ENCODE measurements around the gene LRRC49.
"Not testable (repeated sequence)": the region's sequence is repeated elsewhere in the genome, so short reads cannot be mapped to it uniquely, and the experiment has no call there.

LRRC49 gene

DNA sequence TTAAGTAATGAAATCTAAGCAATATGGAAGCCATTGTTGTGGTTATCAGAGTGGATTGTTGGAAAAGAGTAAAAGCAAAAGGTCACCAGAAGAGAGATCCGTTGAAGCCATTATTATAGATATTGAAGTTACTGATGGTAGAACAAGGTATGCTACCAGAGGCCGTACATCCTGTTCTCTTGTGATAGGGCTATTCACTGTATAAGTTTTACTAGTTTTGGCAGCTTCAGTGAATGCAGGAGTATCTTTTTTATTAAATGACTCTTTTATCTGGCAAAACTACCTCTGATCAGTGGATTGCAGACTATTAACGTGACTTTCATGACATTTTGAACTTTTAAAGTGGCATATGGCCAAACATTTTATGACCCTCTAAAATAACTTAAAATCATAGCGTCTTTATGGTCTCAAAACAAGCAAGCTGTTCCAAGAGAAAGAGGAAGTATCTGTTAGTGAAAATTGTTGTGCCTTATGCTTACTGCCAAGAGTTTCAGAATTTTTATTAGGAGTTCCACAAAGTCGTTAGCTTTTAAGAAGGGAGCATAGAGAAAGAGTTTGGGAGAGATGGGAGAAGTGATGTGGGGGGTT, 102.9 kb downstream of the LRRC49 start:
- no peak for DNase-seq (ENCODE audit: low spot score)

DNA sequence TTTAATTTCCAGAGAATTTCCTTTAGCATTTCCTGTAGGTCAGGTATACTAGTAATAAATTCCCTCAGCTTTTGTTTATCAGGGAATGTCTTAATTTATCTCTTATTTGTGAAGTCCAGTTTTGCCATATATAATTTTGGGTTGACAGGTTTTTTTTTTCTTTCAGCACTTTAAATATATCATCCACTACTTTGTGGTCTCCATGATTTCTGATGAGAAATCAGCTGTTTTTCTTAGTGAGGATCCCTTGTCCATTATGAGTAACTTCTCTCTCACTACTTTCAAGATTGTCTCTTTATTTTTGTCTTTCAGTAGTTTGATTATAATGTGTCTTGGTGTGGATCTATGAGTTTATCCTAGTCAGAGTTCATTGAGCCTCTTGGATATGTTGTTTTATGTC, 105.7 kb downstream of the LRRC49 start:
- DNase-seq (ENCODE audit: low spot score) = no peak

DNA sequence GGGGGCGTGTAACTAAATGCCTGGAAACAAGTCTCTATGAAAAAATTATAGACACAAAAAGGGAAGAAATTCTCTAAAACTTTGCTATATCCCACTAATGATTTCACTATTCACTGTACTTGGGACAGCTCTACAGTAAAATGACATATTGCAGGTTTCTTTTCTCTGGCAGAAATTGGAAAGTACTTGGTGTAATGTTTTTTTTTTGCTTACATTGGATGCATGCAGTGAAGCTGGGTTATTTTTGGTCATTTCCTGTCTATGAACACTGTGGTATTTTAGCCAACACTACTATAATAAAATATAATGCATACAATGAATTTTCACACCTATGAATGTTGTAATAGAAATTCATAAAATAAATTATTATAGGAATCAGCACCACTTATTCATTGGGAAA, 109.7 kb downstream of the LRRC49 start:
- DNase-seq (ENCODE audit: low spot score) = no peak

DNA sequence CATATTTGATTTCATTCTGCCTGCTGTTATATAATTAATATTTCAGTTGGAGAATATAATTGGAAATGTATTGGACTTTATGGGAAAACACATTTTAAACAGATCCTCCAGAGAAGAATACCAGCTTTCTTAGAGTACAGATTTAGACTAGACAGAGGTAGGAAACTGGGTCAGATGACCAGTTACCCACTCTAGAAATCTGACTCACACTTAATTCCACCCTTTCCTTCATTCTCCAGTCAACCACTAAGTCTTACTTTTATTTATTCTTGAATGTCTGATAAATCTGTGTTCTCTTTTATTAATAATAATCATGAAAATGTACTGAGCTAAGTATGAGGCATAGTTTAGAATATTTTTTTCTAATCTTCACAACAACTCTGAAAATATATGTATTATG, 110.7 kb downstream of the LRRC49 start:
- DNase-seq (ENCODE audit: low spot score) = no peak

DNA sequence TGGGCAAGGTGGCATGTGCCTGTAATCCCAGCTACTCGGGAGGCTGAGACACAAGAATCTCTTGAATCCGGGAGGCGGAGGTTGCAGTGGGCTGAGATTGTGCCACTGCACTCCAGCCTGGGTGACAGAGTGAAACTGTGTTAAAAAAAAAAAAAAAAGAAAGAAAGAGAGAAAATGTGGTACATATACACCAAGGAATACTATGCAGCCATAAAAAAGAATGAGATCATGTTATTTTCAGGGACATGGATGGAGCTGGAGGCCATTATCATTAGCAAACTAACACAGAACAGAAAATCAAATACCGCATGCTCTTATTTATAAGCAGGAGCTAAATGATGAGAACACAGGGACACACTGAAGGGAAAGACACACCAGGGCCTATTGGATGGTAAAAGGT, 111.9 kb downstream of the LRRC49 start:
- DNase-seq (ENCODE audit: low spot score) = not testable (repeated sequence)

DNA sequence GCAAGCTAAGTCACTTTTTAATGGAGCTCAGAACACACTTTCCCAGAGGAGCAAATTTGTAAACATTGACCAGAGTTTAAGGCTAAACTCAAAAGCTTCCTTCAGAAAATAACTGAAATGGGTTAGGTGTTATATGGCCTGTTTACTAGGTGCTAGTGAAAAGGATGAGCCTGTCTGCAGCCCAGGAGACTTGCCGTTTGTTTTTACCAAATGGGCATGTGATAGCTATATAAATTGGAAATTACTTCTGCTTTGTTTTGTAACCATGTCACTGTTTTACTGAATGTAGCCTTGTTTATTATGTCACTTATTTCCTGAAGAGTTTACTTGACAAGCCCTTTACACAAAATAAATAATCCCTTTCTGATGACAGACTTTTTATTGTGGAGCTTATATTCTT, 113.3 kb downstream of the LRRC49 start:
- DNase-seq (ENCODE audit: low spot score) = no peak

DNA sequence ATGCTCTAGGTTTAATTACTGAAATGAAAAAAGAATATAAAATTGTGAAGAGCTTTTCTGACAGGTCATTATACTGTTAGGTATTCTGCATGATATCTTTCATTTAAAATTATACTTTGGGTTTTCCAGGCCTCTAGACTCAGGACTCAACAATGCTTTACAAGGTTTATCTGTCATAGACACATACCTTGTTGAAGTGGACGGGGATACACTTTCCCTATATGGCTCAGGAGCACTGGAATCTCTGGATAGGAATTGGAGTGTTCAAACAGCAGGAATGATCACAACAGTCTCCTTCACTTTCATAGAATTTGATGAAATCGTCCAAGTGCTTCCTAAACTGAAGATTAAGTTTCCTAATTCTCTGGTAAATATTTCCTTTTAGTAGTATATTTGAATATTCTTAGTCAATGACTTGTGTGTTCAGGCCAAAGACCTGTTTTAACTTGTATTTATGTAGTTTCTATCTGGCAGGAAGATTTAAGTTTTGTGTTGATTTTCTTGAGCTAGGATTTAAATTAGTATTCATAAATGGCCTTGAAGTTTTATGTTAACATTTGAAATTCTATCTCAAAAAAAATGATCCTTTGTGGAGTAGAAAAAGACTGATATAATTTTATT, 115.7 kb downstream of the LRRC49 start:
- DNase-seq (ENCODE audit: low spot score) = no peak

DNA sequence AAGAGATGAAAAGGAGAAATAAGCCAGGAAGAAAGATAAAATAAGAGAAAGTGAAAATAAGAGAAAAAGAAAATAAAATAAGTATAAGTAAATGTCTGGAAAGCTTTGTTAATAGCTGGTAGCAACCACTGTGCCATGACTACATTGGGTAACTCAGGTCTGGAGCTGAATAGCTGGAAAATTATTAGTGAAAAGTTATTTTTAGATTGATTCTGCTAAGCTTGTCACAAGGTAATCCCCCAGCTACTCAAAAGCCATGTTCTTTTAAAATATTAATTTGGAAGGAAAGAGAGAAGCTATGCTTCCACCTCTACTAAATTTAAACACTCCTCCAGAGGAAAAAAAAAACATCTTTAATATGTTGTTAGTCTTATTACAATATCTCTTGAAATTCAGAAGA, 117.8 kb downstream of the LRRC49 start:
- DNase-seq (ENCODE audit: low spot score) = no peak

DNA sequence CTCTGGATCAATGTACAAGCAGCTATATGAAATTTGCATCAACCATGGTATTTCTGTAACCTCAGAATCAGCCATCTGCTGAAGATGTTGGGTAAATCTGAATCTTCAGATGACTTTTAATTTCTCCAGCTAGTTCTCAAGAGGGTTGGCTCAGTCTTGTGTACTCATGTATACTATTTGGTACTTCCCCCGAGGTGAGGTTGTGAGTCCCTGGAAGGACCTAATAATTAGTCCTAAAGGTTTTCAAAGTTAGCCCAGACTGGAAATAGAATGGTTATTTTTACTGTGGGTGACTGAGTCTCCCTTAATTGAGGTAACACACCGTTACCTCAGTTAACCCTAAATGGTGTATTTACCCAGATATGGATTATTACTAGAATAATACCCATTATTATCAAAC, 118.4 kb downstream of the LRRC49 start:
- DNase-seq (ENCODE audit: low spot score) = no peak

DNA sequence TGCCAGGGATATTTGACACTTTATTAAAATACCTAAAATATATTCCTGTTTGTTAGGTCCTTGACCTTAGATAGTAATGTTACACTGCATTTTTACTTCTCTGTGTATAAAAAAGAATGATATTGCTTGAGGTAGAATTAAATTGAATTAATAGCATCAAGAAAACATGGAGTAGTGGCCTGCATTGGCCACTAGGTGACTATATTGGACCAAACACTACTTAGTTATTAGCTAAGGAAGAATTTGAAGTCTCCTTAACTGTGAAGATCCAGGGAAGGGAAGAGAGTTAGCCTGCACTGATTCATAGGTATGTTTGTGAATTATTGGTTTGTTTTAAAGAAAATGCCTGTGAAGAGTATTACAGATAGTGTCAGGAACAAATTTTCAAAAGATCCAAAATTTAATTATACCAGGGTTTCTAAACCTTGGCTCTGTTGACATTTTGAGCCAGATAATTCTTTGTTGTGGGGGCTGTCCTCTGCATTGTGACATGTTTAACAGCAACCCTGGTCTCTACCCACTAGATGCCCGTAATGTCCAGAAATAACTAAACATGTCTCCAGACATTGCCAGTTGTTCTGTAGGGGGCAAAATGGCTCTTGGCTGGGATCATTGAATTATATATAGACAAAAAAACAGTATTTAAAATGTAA, 119.0 kb downstream of the LRRC49 start:
- DNase-seq (ENCODE audit: low spot score) = no peak

DNA sequence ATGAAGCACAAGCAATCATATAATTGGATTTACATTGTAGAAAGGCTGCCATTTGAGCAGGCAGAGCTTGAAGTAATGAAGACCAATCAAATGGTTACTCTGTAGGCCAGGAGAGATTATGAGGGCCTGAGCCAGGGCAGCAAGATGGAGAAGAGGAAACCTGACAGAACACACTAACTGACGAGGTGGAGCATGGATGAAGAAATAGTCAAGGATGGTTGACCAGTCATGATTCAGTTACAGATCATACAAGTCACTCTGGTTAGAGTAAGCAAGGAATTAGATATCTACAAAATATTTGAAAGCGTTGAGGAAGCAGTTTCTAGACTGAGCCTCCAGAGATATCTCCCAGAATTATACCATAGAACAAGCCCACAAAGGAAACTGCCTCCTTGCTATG, 120.8 kb downstream of the LRRC49 start:
- no peak for DNase-seq (ENCODE audit: low spot score)

DNA sequence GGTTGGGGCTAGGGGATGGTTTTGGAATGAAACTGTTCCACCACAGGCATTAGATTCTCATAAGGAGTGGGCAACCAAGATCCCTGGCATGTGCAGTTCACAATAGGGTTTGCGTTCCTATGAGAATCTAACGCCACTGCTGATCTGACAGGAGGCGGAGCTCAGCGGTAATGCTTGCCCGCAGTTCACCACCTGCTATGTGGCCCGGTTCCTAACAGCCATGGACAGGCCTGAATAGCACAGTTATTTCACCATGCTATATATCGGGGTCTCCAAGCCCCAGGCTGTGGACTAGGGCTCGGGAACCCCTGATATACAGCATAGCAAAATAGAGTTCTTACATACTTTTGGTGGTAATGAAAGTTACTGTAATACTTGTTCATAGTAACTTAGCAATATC, 122.7 kb downstream of the LRRC49 start:
- DNase-seq (ENCODE audit: low spot score) = no peak

DNA sequence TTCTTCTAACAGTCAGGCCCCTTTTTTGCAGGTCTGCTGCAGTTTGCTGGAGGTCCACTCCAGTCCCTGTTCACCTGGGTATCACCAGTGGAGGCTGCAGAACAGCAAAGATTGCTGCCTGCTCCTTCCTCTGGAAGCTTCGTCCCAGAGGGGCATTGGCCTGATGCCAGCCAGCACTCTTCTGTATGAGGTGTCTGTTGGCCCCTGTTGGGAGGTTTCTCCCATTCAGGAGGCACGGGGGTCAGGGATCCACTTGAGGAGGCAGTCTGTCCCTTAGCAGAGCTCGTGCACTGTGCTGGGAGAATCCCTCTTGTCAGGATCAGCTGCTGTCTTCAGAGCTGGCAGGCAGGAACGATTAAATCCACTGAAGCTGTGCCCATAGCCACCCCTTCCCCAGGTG, 138.6 kb downstream of the LRRC49 start:
- not testable (repeated sequence) for DNase-seq (ENCODE audit: low spot score)

DNA sequence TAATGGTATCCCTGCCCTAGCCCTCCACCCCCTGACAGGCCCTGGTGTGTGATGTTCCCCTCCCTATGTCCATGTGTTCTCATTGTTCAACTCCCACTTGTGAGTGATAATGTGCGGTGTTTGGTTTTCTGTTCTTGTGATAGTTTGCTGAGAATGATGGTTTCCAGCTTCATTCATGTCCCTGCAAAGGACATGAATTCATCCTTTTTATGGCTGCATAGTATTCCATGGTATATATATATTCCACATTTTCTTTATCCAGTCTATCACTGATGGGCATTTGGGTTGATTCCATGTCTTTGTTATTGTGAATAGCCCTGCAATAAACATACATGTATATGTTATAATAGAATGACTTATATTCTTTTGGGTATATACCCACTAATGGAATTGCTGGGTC, 142.9 kb downstream of the LRRC49 start:
- not testable (repeated sequence) for DNase-seq (ENCODE audit: low spot score)

DNA sequence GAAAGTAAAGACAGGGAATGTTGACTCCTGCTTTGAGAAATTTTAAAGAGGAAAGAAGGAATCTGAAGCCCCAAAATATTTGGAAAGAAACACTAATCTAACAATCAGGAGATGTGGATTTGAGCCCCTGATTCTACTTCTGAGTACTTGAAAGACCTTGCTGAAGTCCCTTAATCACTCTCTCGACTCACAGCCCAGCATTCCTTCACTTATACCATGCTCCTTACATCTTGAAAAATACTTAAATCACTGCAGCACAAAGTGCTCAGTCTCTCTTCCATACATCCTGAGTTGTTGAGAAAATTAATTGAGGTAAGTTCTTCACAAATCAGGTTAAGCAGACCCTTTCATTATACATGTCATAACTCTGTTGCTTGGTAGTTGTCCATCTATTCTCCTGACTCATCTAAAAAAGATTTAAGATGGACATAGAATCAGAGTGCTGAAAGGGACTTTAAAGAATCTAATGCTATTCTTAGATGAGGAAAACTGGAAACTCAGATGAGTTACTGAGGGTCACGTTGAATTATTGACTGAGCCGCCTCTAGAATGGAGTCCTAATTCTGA, 149.8 kb downstream of the LRRC49 start:
- no peak for DNase-seq (ENCODE audit: low spot score)

DNA sequence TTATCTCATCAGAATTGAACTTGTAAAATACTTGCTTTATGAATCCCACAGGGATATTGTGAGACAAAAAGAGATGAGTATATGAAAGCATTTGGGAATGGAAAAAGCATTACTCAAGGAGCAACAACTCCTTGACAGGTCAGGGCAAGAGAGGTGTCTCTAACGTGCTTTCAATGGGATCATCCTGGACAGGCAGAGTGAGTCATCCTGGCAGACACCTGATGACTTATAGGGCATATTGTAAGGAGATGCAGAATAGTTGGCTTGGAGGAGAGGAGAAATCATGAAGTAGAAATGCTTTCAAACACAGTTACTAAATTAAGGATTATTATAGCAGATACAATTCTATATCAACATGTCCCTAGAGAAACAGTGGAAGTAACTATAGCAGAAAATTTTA, 150.7 kb downstream of the LRRC49 start:
- no peak for DNase-seq (ENCODE audit: low spot score)

DNA sequence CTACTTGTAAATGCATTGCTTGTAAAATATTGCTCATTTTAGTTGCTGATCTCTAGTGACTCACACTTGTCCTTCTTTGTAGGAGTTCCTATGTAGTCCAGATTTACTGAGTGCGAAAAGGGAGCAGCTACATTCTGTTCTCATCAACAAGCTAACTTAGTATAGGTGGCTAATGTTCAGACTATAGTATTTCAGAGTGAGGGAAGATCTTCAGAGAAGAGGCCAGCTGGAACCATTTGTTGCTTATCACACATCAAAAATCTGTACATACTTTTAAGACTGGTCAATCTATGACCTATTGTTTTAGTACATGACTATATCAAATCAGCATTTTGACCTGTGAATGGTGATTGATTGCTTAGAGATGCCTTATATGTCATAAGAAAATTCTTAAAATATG, 151.4 kb downstream of the LRRC49 start:
- DNase-seq (ENCODE audit: low spot score) = no peak

DNA sequence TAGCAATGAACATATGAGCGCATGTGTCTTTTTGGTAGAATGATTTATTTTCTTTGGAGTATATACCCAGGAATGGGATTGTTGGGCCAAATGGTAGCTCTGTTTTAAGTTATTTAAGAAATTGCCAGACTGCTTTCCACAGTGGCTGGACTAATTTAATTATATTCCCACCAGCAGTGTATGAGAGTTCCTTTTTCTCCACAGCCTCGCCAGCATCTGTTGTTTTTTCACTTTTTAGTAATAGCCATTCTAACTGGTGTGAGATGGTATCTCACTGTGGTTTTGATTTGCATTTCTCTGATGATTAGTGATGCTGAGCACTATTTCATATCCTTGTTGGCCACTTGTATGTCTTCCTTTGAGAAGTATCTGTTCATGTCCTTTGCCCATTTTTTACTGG, 153.5 kb downstream of the LRRC49 start:
- DNase-seq (ENCODE audit: low spot score) = not testable (repeated sequence)

DNA sequence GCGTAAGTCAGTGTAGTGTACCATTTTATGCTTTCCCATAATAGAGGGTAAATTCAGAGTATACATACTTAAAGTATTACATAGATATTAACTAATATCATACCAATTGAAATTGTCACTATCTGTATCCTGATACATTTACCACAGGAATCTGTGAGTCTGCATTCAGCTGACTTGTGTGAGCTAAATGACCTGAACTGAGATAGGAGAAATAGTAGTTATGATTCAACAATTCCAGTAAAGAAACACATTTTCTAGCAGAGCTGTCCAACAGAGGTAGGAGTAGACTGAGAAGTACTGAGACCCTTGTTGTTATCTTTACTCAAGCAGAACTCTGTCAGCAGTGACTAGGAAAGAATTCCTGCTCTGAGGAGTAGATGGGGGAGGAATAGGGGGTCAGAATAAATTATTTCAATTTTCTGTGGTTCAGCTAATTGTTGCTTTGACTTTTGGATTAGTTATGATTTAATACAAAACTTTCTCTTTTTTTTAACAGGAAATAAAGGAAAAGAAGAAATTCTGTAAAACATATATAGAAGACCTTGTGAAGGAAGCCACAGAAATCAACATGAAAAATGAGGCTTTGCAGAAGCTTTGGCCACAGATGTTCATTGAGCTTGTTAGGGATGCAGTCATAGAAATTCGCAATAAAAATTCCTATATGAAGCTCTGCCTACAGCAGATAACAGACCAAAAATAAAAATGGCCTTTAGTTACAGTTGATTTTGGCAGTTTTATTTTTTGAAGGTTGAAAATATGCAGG, 156.5 kb downstream of the LRRC49 start:
- DNase-seq (ENCODE audit: low spot score) = no peak

DNA sequence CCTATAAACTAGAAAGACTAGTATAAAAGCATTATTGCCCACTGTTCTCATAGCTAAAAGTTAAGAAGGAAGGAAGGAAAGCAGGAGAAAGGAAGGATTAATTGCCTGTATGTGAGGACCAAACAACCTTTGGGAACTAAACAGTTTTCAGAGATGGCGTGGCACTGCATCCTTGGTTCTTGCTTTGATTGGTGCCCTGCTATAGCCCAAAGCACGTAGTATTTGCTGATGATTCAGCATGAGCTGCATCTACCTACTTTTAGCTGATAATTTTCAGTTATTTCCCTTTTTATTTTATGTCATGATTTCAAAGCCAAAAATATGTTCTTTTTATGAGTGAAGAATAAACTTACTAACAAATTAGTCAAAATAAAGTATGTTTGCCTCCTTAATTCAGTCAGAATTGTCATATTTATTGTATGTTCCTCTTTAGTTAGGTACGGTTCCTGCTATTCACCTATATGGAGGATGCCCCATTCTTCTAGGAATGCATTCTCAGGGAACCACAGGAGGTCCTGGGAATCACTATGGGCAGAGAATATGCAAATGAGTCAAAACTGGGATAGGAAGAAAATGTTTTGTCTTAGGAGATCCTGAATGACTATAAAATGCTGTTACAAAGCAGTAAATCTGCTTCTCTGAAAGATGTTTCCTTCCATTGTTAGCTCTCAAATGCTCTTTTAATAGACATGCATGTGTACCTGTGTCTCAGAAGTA, 157.2 kb downstream of the LRRC49 start:
- no peak for DNase-seq (ENCODE audit: low spot score)

DNA sequence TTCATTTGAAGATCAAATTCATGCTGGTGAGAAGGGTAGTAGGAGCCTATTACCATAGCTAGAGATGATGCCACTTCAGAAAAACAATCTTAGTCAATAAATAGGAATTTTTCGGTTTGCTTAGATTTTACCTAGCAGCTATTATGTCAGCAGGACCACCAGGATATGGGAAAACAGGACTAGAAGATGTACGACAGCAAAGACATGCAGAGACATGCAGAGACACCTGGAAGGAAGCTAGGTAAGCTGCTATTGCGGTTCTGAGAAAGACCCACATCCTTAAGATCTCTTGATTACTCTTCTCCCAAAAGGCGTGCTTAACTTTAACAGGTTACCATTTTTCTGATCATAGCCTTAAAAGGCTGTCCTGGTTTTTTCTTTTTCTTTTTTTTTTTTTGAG, 157.8 kb downstream of the LRRC49 start:
- no peak for DNase-seq (ENCODE audit: low spot score)

DNA sequence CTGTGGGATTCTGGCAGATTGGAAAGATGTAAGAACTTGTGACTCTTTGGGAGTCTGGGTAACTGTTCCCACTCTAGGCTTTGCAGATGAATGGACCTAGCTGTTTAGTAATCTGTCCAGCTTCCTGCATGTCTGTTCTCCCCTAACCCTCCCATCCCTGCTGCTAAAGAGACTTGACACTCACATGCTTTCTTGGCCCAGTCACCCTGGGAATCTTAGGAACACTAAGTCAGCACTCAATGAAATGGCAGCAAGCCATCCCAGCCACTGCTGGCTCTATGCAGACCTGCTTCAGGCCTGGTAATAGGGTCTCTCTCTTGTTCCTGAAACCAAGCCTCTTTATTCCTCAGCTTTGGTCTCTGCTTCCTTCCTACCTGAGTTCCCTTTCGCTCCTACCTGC, 158.9 kb downstream of the LRRC49 start:
- DNase-seq (ENCODE audit: low spot score) = no peak
